HG02571 (cell line): ENCODE results near the gene INTS15.

Experiments used
- ATAC-seq: cut with Tn5 transposase; IDR thresholded peaks from one replicate; pipeline ENCODE4 v1.9.1; 2021; ENCODE audit warnings: mild to moderate bottlenecking, moderate library complexity; ENCODE audit not compliant: unreplicated experiment

Gene INTS15

GRCh38 chr7:6655636-6656385 lies 66.0 kb downstream of the INTS15 start:
- ATAC-seq: no peak

DNA sequence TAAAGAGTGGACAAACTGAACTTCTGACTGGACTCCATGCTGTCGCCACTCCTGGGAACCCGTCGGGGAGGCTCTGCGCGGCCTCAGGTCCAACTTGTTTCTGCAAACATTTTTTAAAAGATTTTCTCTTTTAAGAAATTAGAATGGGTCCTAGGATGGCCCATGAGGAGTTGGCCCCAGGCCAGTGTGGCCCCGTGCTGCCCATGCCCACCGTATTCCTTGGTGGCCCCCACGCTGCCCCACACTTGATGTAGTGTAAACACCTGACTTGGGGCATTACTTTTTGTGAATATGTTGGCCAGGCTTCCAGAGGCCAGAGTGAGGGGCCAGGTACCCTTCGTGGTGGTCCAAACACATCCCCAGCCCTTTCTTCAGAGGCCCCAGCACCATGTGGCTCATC lies 66.6 kb downstream of the INTS15 start:
- no peak for ATAC-seq
